GM18519 (cell line): Measurements from ENCODE around the gene SYCE3.

Experiments
- ATAC-seq: cut with Tn5 transposase; IDR thresholded peaks from one replicate; pipeline ENCODE4 v1.9.1; 2021; ENCODE audit warnings: mild to moderate bottlenecking, moderate library complexity; ENCODE audit not compliant: unreplicated experiment, low FRiP score

Gene SYCE3

GRCh38 chr22:50505776-50506610 is 56.7 kb downstream of the SYCE3 start:
- no peak for ATAC-seq

GRCh38 chr22:50505276-50505775 is 57.4 kb downstream of the SYCE3 start:
- ATAC-seq: no peak

- no peak for ATAC-seq
Observed at GRCh38 chr22:50504369-50505211, 58.1 kb downstream of the SYCE3 start.

GRCh38 chr22:50503475-50504145 is 59.1 kb downstream of the SYCE3 start:
- ATAC-seq: no peak

GRCh38 chr22:50502628-50503474 is 59.9 kb downstream of the SYCE3 start:
- ATAC-seq: no peak

GRCh38 chr22:50502096-50502495 is 60.6 kb downstream of the SYCE3 start:
- no peak for ATAC-seq
